ENCODE measurements around the gene RASAL2. TPM values are rescaled to one million over a fixed set of nuclear protein-coding genes. Genes with fewer than 3 reads are reported as not detected.
A peak's percentile ranks its signal among the peaks of the same experiment; 100 is the strongest.

Gene RASAL2
- total and polyA plus RNA-seq, 2 of the 13 experiments (the other 11 are each of a cell fraction or from before 2014, with no cell fraction given) = 5.4 to 5.9 TPM

- no peak for FAIRE-seq
- H4K20me1 ChIP-seq (ENCODE audit: insufficient read depth, low read length) = no peaks in the 10 kb centered on the region
- peaks cover 0 to 10% of the 10 kb centered on the region in 2 experiments; a peak in 1 of 5 replicates for H3K27me3 ChIP-seq (ENCODE audit: control insufficient read depth in 1 of 2, insufficient read depth in 2 of 2, low read length in 2 of 2)
- H3K9me3 ChIP-seq (ENCODE audit: low read length) = no peaks in the 10 kb centered on the region
- no peak overlapping the region for H3K27ac ChIP-seq (ENCODE audit: extremely low read length, insufficient read depth, low read length)
- peak overlapping the region; percentile 59 for H2AFZ ChIP-seq (ENCODE audit: low read length)
- TF ChIP-seq DNMT3B (CRISPR knock-in tag; conservative IDR thresholded peaks at IDR 0.05) (no peak), ZBTB34 (CRISPR knock-in tag; IDR thresholded peaks at IDR 0.05) (no peak), TSC22D2 (CRISPR knock-in tag; IDR thresholded peaks at IDR 0.05; ENCODE audit: borderline replicate concordance) (no peak), THAP7 (CRISPR knock-in tag; IDR thresholded peaks at IDR 0.05) (0 out of 2 replicates have a peak, but pooled peaks have one; percentile 13), SALL1 (CRISPR knock-in tag; IDR thresholded peaks at IDR 0.05) (0 out of 2 replicates have a peak, but pooled peaks have one; percentile 5), MTERF4 (CRISPR knock-in tag; IDR thresholded peaks at IDR 0.05) (0 out of 2 replicates have a peak, but pooled peaks have one; percentile 56), RFXANK (CRISPR knock-in tag; IDR thresholded peaks at IDR 0.05) (no peak), POGZ (CRISPR knock-in tag; IDR thresholded peaks at IDR 0.05) (0 out of 2 replicates have a peak, but pooled peaks have one; percentile 16), ZNF646 (CRISPR knock-in tag; IDR thresholded peaks at IDR 0.05) (peak; percentile 43; the same call in 1 of the 2 replicates), ZNF574 (CRISPR knock-in tag; IDR thresholded peaks at IDR 0.05) (0 out of 2 replicates have a peak, but pooled peaks have one; percentile 4)
- 28% methylated on average over 9 of the region's 10 CpGs for WGBS (ENCODE audit: low lambda C conversion rate)
- ChIA-PET POLR2A (interaction anchor here (1.0 kb wide), 1 partner anchor 10 kb away, joined by 8 read pairs; no protein-coding TSS in a partner anchor), CTCF (ENCODE audit: low intra/inter-chr PET ratio, low total read pairs) (interaction anchor here (1.5 to 3.4 kb wide), 4 partner anchors 10 to 471 kb away, joined by 8 to 15 read pairs (median 10); no protein-coding TSS in a partner anchor)
- in situ Hi-C loops (cut with HindIII; ENCODE audit: extremely low pct_ligation_motif_present, low pct_unique_long_range_greater_than_20kb) = loop anchor here (5.0 kb wide), 3 partner anchors 220 to 470 kb away; no protein-coding TSS in a partner anchor
- no peak for DNase-seq (ENCODE audit: low spot score)
- ATAC-seq = peak; percentile 32
- H3K4me1 ChIP-seq (ENCODE audit: insufficient read depth, low read length) = peaks cover 52% of the 10 kb centered on the region
- no TSS peak for BruUV-seq (replicated peaks)
- H3K36me3 ChIP-seq (replicated peaks in 1 of 2; ENCODE audit: control insufficient read depth in 1 of 2, insufficient read depth in 2 of 2, low read length in 2 of 2) = no peaks in the 10 kb centered on the region
- intact Hi-C loops (cut with micrococcal nuclease; ENCODE audit: unreplicated experiment) = loop anchor here (1.0 to 10.0 kb wide), 3 partner anchors 221 to 470 kb away; no protein-coding TSS in a partner anchor
- peak overlapping the region; percentile 26 for H3K9ac ChIP-seq (ENCODE audit: insufficient read depth, low read depth, low read length)
- H3K4me3 ChIP-seq (replicated peaks in 1 of 3; ENCODE audit: insufficient read depth in 1 of 3, low read depth in 2 of 3, low read length in 3 of 3) = peak overlapping the region; percentile 32 to 65 (median 44)
- H3K4me2 ChIP-seq (ENCODE audit: low read depth, low read length) = peak overlapping the region; percentile 93
- no peaks in the 10 kb centered on the region for H3K79me2 ChIP-seq (ENCODE audit: insufficient read depth, low read length)
These were observed 438.0 kb downstream of the RASAL2 start for GRCh38 chr1:178531887-178532286.

Measured in HepG2 (cell line).